ENCODE data around the gene SIGLEC10.

Gene SIGLEC10

DNA sequence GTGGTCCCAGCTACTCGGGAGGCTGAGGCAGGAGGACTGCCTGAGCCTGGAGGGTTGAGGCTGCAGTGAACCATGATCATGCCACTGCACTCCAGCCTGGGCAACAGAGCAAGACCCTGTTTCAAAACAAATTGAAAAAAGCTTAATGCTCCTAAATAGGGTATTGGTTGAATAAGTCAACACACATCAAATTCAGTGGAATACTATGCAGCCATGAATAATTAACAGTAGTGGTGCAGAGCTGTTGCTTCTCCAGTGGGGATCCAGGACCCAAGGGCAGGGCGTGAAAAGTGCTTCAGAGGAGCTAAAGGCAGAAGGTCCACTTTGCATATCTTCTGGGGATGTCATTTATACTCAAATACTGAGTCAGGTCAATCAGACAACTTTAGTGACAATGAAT, 22.6 kb upstream of the SIGLEC10 start:
- TF ChIP-seq, protein P1, sequence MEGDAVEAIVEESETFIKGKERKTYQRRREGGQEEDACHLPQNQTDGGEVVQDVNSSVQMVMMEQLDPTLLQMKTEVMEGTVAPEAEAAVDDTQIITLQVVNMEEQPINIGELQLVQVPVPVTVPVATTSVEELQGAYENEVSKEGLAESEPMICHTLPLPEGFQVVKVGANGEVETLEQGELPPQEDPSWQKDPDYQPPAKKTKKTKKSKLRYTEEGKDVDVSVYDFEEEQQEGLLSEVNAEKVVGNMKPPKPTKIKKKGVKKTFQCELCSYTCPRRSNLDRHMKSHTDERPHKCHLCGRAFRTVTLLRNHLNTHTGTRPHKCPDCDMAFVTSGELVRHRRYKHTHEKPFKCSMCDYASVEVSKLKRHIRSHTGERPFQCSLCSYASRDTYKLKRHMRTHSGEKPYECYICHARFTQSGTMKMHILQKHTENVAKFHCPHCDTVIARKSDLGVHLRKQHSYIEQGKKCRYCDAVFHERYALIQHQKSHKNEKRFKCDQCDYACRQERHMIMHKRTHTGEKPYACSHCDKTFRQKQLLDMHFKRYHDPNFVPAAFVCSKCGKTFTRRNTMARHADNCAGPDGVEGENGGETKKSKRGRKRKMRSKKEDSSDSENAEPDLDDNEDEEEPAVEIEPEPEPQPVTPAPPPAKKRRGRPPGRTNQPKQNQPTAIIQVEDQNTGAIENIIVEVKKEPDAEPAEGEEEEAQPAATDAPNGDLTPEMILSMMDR (IDR thresholded peaks at IDR 0.05; ENCODE audit: low read depth, low read length) = no peak
- no peak for DNase-seq
- no peak overlapping the region for H3K27ac ChIP-seq
- H3K9me3 ChIP-seq (ENCODE audit: severe bottlenecking) = peaks cover 2% of the 10 kb centered on the region
- H3K36me3 ChIP-seq = no peaks in the 10 kb centered on the region
- peaks cover 84% of the 10 kb centered on the region for H3K27me3 ChIP-seq (ENCODE audit: insufficient read depth, low read depth, severe bottlenecking)
- no peak overlapping the region for H3K4me3 ChIP-seq (ENCODE audit: low read depth, low read length)

DNA sequence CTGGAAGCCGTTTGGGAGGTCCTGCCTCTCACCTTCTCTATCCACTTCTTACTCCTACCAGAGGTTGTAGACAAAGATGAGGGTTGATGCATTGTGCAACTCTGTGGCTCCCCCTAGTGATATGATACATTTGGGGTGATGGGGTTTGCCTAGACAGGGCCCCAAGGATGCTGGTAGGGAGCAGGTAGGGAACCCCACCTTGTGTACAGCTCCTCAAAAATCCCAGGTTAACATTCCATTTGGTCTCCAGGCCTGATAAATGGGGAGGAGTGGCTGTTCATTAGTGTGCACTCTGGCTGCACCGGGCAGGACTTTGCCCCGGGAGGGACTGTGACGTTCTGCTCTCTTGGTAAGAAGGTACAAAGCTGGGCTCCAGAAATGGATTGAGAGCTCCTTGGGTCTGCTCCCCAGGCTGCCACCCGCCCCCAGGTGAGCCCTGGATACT, 21.6 kb upstream of the SIGLEC10 start:
- DNase-seq = peak; percentile 16
- H3K27me3 ChIP-seq (ENCODE audit: insufficient read depth, low read depth, severe bottlenecking) = peaks cover 91% of the 10 kb centered on the region
- no peak overlapping the region for H3K4me3 ChIP-seq (ENCODE audit: low read depth, low read length)

DNA sequence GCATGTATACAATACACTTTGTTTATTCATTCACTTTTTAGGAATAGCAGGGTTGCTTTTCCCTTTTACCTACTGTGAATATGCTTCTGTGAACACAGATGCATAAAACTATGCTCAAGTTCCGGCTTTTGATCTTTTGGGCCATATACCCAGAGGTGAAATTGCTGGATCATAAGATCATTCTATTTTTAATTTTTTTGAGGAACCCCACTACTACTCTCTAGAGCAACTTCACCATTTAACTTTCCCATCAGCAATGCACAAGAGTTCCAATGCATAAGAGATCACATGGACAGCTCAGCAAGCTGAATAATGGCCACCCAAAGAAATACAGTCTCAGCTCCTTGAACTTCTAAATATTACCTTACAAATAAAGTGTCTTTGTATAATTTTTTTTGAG, 17.0 kb upstream of the SIGLEC10 start:
- H3K9me3 ChIP-seq (ENCODE audit: severe bottlenecking) = peaks cover 3% of the 10 kb centered on the region
- H3K27ac ChIP-seq = no peak overlapping the region
- peaks cover 80% of the 10 kb centered on the region for H3K27me3 ChIP-seq (ENCODE audit: insufficient read depth, low read depth, severe bottlenecking)
- H3K4me3 ChIP-seq (ENCODE audit: low read depth, low read length) = no peak overlapping the region
- no peak for DNase-seq
- H3K36me3 ChIP-seq = no peaks in the 10 kb centered on the region
- TF ChIP-seq, protein P1 (IDR thresholded peaks at IDR 0.05; ENCODE audit: low read depth, low read length) = no peak

More for the DNA sequence above, 21.6 kb upstream of the SIGLEC10 start:
- no peaks in the 10 kb centered on the region for H3K36me3 ChIP-seq
- TF ChIP-seq, protein P1 (IDR thresholded peaks at IDR 0.05; ENCODE audit: low read depth, low read length) = peak; percentile 54
- peaks cover 2% of the 10 kb centered on the region for H3K9me3 ChIP-seq (ENCODE audit: severe bottlenecking)
- no peak overlapping the region for H3K27ac ChIP-seq

DNA sequence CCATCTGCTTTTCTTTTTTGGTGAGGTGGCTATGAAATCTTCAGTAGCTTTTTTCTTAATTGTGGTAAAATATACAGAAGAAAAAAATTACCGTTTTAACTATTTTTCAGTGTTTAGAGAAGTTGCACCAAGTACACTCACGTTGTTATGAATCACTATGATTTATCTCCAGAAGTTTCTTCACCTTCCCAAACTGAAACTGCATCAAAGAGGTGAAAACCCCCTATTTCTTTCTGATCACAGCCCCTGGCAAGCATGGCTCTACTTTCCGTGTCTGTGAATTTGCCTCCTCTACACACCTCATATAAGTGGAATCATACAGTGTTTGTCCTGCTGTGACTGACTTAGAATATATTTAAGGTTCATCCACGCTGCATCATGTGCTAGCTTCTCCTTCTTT, 15.6 kb upstream of the SIGLEC10 start:
- peaks cover 3% of the 10 kb centered on the region for H3K9me3 ChIP-seq (ENCODE audit: severe bottlenecking)
- DNase-seq = no peak
- TF ChIP-seq, protein P1 (IDR thresholded peaks at IDR 0.05; ENCODE audit: low read depth, low read length) = no peak
- H3K27me3 ChIP-seq (ENCODE audit: insufficient read depth, low read depth, severe bottlenecking) = peaks cover 84% of the 10 kb centered on the region
- H3K27ac ChIP-seq = no peak overlapping the region
- H3K4me3 ChIP-seq (ENCODE audit: low read depth, low read length) = no peak overlapping the region
- H3K36me3 ChIP-seq = no peaks in the 10 kb centered on the region

DNA sequence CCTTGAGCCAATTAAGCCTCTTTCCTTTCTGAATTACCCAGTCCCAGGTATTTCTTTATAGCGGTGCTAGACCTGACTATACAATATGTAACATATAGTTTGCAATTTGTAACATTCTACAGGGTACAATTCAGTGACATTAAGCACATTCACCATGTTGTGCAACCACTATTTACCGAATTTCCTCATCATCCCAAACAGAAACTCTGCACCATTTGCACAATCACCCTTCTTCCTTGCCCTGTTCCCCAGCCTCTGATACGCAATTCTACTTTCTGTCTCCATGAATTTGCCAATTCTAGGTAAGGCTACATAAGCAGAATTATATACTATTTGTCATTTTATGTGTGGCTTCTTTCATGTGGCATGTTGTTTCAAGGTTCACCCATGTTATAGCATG, 13.7 kb upstream of the SIGLEC10 start:
- TF ChIP-seq, protein P1 (IDR thresholded peaks at IDR 0.05; ENCODE audit: low read depth, low read length) = no peak
- peaks cover 3% of the 10 kb centered on the region for H3K9me3 ChIP-seq (ENCODE audit: severe bottlenecking)
- no peak for DNase-seq
- no peak overlapping the region for H3K4me3 ChIP-seq (ENCODE audit: low read depth, low read length)
- peaks cover 86% of the 10 kb centered on the region for H3K27me3 ChIP-seq (ENCODE audit: insufficient read depth, low read depth, severe bottlenecking)
- H3K36me3 ChIP-seq = no peaks in the 10 kb centered on the region
- H3K27ac ChIP-seq = no peak overlapping the region

DNA sequence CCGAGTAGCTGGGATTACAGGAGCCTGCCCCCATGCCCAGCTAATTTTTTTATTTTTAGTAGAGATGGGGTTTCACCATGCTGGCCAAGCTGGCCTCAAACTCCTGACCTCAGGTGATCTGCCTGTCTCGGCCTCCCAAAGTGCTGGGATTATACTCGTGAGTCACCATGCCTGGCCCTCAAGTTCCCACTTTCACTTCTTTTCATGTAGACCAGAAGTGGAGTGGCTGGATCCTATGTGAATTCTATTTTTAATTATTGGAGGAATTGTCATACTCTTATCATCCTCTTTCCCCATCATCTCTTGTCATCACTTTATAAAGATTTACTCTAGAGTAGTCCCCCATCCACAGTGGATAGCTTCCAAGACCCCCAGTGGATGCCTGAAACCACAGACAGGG, 12.8 kb upstream of the SIGLEC10 start:
- no peak overlapping the region for H3K4me3 ChIP-seq (ENCODE audit: low read depth, low read length)
- H3K36me3 ChIP-seq = no peaks in the 10 kb centered on the region
- H3K27ac ChIP-seq = no peak overlapping the region
- H3K27me3 ChIP-seq (ENCODE audit: insufficient read depth, low read depth, severe bottlenecking) = peaks cover 86% of the 10 kb centered on the region
- DNase-seq = no peak
- TF ChIP-seq, protein P1 (IDR thresholded peaks at IDR 0.05; ENCODE audit: low read depth, low read length) = no peak
- peaks cover 3% of the 10 kb centered on the region for H3K9me3 ChIP-seq (ENCODE audit: severe bottlenecking)
